NCI-H1092 (cell line): Measurements from ENCODE around the gene TUBAL3.

Experiments used
- DNase-seq: peaks from one replicate; lab custom pipeline; 2025; lab: John Stamatoyannopoulos, UW

The TUBAL3 gene

GRCh38 chr10:5404208-5405041 lies at the start of gene TUBAL3:
Gene TUBAL3, minus strand, starts transcription at chr10:5404828. Its CDS starts 36 bp downstream, at chr10:5404792.
- no peak for DNase-seq

- DNase-seq = no peak
These were observed 49.3 kb upstream of the TUBAL3 start for GRCh38 chr10:5453749-5454489.

GRCh38 chr10:5450605-5451384 lies 46.2 kb upstream of the TUBAL3 start:
- DNase-seq = no peak

- no peak for DNase-seq
These were observed 45.2 kb upstream of the TUBAL3 start for GRCh38 chr10:5449823-5450222.

- DNase-seq = no peak
These were observed 44.6 kb upstream of the TUBAL3 start for GRCh38 chr10:5449227-5449626.

- no peak for DNase-seq
These were observed 43.8 kb upstream of the TUBAL3 start for GRCh38 chr10:5448333-5449001.

GRCh38 chr10:5447611-5448071 lies 43.0 kb upstream of the TUBAL3 start:
- no peak for DNase-seq

GRCh38 chr10:5447056-5447455 lies 42.4 kb upstream of the TUBAL3 start:
- DNase-seq = no peak

- peak; percentile 80 for DNase-seq
These were observed 41.8 kb upstream of the TUBAL3 start for GRCh38 chr10:5446390-5446926.

- DNase-seq = no peak
These were observed 40.4 kb upstream of the TUBAL3 start for GRCh38 chr10:5445006-5445405.

- DNase-seq = no peak
These were observed 38.8 kb upstream of the TUBAL3 start for GRCh38 chr10:5443429-5443828.

- DNase-seq = no peak
These were observed 38.4 kb upstream of the TUBAL3 start for GRCh38 chr10:5442990-5443370.

GRCh38 chr10:5442065-5442989 lies 37.7 kb upstream of the TUBAL3 start:
- DNase-seq = peak; percentile 19

GRCh38 chr10:5441106-5441505 lies 36.5 kb upstream of the TUBAL3 start:
- DNase-seq = no peak

- no peak for DNase-seq
These were observed 35.6 kb upstream of the TUBAL3 start for GRCh38 chr10:5440206-5440605.

GRCh38 chr10:5435328-5435727 lies 30.7 kb upstream of the TUBAL3 start:
- DNase-seq = no peak

GRCh38 chr10:5434017-5434753 lies 29.6 kb upstream of the TUBAL3 start:
- peak; percentile 29 for DNase-seq

- DNase-seq = no peak
These were observed 28.6 kb upstream of the TUBAL3 start for GRCh38 chr10:5433182-5433581.

- DNase-seq = no peak
These were observed 23.5 kb upstream of the TUBAL3 start for GRCh38 chr10:5428133-5428532.

- no peak for DNase-seq
These were observed 20.1 kb upstream of the TUBAL3 start for GRCh38 chr10:5424751-5425150.
